Tracheal epithelial cell (primary cell): ENCODE data around the gene SNX14. TPM values are rescaled to one million over a fixed set of nuclear protein-coding genes. Genes with fewer than 3 reads are reported as not detected.

Source experiments
- total RNA-seq: library from RNA; depleted of rRNA; stranded (reverse); fragments of >200 nt; gene quantifications from 2 replicates; pipeline ENCODE4 v1.2.1, GENCODE V29; 2014

The SNX14 gene, protein sequence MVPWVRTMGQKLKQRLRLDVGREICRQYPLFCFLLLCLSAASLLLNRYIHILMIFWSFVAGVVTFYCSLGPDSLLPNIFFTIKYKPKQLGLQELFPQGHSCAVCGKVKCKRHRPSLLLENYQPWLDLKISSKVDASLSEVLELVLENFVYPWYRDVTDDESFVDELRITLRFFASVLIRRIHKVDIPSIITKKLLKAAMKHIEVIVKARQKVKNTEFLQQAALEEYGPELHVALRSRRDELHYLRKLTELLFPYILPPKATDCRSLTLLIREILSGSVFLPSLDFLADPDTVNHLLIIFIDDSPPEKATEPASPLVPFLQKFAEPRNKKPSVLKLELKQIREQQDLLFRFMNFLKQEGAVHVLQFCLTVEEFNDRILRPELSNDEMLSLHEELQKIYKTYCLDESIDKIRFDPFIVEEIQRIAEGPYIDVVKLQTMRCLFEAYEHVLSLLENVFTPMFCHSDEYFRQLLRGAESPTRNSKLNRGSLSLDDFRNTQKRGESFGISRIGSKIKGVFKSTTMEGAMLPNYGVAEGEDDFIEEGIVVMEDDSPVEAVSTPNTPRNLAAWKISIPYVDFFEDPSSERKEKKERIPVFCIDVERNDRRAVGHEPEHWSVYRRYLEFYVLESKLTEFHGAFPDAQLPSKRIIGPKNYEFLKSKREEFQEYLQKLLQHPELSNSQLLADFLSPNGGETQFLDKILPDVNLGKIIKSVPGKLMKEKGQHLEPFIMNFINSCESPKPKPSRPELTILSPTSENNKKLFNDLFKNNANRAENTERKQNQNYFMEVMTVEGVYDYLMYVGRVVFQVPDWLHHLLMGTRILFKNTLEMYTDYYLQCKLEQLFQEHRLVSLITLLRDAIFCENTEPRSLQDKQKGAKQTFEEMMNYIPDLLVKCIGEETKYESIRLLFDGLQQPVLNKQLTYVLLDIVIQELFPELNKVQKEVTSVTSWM
- total RNA-seq: 112 and 127 TPM in 2 replicates

DNA sequence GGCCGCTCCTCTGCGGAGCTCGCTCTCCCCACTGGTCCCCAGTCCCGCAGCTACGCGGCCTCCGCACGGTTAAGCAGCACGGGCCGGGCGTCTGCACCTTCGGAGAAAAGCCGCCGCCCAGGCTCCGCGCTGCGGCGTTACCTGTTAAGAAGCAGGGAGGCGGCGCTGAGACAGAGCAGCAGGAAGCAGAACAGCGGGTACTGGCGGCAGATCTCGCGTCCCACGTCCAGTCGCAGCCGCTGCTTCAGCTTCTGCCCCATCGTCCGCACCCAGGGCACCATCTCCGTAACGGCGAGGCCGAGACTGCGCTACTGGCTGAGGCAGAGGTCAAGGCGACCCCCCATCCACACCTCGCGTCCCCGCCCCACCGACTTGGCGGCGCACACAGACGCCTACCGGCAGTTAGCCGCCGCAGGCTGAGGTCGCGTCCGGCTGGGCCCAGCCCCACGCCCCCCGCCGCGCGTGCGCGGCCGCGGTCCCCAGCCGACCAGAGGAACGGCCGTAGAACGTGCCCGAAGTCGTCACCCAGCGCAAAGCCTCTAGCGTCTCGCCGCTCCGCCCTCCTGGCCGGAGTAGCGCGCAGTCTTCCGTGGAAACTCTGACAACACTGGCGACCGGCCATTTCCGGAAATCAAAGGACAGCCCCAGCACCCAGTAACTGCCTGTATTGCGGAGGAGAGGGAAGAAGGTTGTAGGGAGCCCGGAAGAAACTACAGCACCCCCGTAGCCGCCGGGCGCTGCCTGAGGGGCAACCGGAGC is at the start of gene SNX14:
TSS of gene SNX14 (minus strand) at position 421 of the 759 bp plus-strand sequence. CDS start at position 281, 140 bp downstream.

GRCh38 chr6:85642774-85643536 is 49.3 kb upstream of the SNX14 start, which contains the start of gene SYNCRIP:
Gene SYNCRIP, minus strand, starts transcription at chr6:85642886. Its CDS starts 1,447 bp downstream, at chr6:85641439.

Other genes with a start within 250 kb of the SNX14 start
- gene NT5E, start 143.8 kb downstream of the SNX14 start, total RNA-seq: 58.6 and 84.3 TPM in 2 replicates
- gene SYNCRIP, start 49.0 kb upstream of the SNX14 start, total RNA-seq: 47.2 and 49.9 TPM in 2 replicates